Measurements from ENCODE around the gene ANKRD37. TPM values are rescaled to one million over a fixed set of nuclear protein-coding genes. Genes with fewer than 3 reads are reported as not detected.

Gene ANKRD37
- total RNA-seq = 10 to 100 TPM in 1 of 2 donors, 1 to 10 TPM in 1; 5.5 to 13.8 TPM

DNA sequence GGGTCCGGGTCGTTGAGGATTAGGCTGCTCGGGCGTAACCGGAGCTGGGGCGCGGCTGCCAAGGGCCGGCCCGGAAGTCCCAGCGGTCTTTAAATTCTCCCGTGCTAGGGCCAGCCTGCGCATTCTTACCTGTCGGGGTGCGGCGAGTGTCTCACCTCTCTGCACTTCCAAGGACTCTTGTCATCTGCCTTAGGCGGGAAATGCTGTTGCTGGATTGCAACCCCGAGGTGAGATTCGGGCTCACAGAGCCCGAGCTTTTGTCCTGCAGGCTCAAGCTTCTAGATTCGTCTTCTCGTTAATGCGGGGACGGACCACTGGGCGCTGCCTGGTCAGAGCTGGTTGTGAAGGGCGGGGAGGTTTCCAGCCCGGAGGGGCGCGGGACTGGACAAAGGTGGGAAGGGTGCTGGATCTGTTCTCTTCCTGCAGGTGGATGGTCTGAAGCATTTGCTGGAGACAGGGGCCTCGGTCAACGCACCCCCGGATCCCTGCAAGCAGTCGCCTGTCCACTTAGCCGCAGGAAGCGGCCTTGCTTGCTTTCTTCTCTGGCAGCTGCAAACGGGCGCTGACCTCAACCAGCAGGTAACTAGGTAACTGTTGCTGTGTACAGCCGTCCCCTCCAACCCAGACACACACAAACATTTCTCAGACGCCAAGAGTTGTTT is at the start of gene ANKRD37:
Gene ANKRD37 (plus strand): TSS at position 118 of the 662 bp plus-strand sequence. CDS start 83 bp downstream, at position 201.
- H3K4me1 ChIP-seq = peaks cover 0 to 43% of the 10 kb centered on the region in 2 donors
- no peak for TF ChIP-seq CTCF (IDR thresholded peaks at IDR 0.05)
- H3K36me3 ChIP-seq = peaks cover 16% of the 10 kb centered on the region
- peak within 1 kb of the TSS; percentile 72 to 81 for H3K4me3 ChIP-seq
- peak; percentile 66 for DNase-seq (ENCODE audit: low spot score)
- H3K27ac ChIP-seq = peak within 1 kb of the TSS; percentile 100
- H3K9me3 ChIP-seq = no peaks in the 10 kb centered on the region
- H3K27me3 ChIP-seq = no peaks in the 10 kb centered on the region

GRCh38 chr4:185346975-185347601 is 49.6 kb upstream of the ANKRD37 start:
- Histone ChIP-seq H3K27ac (no peak overlapping the region), H3K36me3 (peaks cover 13% of the 10 kb centered on the region)
- no peak for DNase-seq (ENCODE audit: low spot score)

DNA sequence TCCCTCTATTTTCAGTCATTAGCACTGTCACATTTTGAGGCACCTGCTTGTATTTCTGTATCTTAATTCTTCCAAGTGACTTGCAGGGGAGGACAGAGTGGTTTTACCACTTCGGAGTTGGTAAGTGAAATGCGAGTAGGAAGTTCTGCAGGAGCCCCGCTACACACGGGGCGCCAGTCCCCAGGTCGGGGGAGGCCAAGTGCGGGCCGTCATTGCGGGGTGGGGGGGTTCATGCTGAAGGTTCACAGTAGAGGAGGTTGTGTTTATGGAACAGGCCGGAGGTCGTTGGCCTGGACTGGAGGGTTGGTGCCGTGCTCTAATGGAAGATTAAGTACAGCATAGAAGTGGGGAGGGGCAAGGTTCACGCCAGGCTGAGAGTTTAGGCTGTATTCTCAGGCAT is 45.0 kb upstream of the ANKRD37 start:
- no peak for TF ChIP-seq CTCF (IDR thresholded peaks at IDR 0.05)
- DNase-seq (ENCODE audit: low spot score) = no peak
- no peaks in the 10 kb centered on the region for H3K27me3 ChIP-seq
- H3K4me1 ChIP-seq = no peaks in the 10 kb centered on the region
- peaks cover 5% of the 10 kb centered on the region for H3K36me3 ChIP-seq
- no peaks in the 10 kb centered on the region for H3K9me3 ChIP-seq
- no peak overlapping the region for H3K4me3 ChIP-seq
- no peak overlapping the region for H3K27ac ChIP-seq

More at GRCh38 chr4:185346975-185347601, 49.6 kb upstream of the ANKRD37 start:
- peaks cover 0 to 14% of the 10 kb centered on the region in 2 donors for H3K4me1 ChIP-seq
- no peak overlapping the region for H3K4me3 ChIP-seq
- H3K9me3 ChIP-seq = no peaks in the 10 kb centered on the region
- TF ChIP-seq CTCF (IDR thresholded peaks at IDR 0.05) = no peak
- H3K27me3 ChIP-seq = no peaks in the 10 kb centered on the region

DNA sequence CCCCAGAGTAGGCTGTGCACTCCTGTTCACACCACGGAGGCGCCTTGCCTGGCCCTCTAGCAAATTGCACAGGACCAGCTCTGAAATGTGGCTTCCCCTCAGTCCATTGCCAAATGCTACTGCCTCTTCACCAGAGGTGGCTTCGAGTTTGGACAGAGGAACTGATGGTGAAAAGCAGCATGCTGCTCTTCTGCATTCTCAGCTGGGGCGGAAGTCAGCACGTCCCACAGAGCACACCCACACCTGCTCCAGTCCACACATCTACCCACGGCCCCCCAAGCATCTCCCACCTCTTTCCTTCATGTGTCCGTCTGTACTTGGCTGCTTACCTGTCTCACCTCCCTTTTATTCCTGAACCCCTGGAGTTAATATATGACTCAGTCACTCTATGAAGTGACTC is 44.4 kb upstream of the ANKRD37 start:
- Histone ChIP-seq H3K4me3 (no peak overlapping the region), H3K27ac (no peak overlapping the region), H3K9me3 (no peaks in the 10 kb centered on the region), H3K36me3 (no peaks in the 10 kb centered on the region), H3K4me1 (no peaks in the 10 kb centered on the region), H3K27me3 (no peaks in the 10 kb centered on the region)
- no peak for DNase-seq (ENCODE audit: low spot score)
- no peak for TF ChIP-seq CTCF (IDR thresholded peaks at IDR 0.05)

DNA sequence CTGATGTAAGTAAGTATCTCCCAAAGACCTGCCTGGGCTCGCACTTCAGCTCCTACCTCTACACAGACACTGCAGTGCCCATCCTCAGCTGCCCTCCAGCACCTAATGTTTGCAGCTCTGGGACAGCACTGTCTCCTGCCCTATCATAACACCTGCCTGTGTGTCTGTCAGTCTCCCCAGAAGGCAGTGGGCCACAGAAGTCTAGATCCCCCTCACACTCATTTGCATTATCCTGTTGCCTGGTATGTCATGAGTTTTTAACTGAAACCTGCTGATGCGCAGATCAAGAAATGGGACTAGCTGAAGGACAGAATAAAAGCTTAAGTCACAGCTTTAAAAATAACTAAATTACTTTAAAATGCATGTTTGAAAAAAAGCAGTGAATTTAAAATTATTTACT is 43.9 kb upstream of the ANKRD37 start:
- Histone ChIP-seq H3K36me3 (peaks cover 5% of the 10 kb centered on the region), H3K9me3 (no peaks in the 10 kb centered on the region), H3K4me1 (no peaks in the 10 kb centered on the region), H3K27me3 (no peaks in the 10 kb centered on the region), H3K4me3 (no peak overlapping the region), H3K27ac (no peak overlapping the region)
- no peak for TF ChIP-seq CTCF (IDR thresholded peaks at IDR 0.05)
- DNase-seq (ENCODE audit: low spot score) = no peak

Measured in right atrium auricular region (tissue), 2 donors.